GM12878 (cell line): ENCODE data around the gene PACS1. TPM values are rescaled to one million over a fixed set of nuclear protein-coding genes. Genes with fewer than 3 reads are reported as not detected.

Experiments
- CBX3 ChIP-seq: fragments of 200-600 bp; sonication (generic); IDR thresholded peaks from 2 replicates; pipeline ENCODE4 v1.6.1; 2016; ENCODE audit warnings: low read depth, borderline replicate concordance
- CHD2 ChIP-seq: IDR thresholded peaks from 2 replicates; pipeline ENCODE4 v1.6.1; 2011; ENCODE audit warnings: low read depth, low read length, improper control_type of control experiment, borderline replicate concordance
- ELK1 ChIP-seq: IDR thresholded peaks from 2 replicates; pipeline ENCODE4 v1.6.1; 2012; ENCODE audit warnings: low read depth, low read length, improper control_type of control experiment
- EZH2 ChIP-seq: IDR thresholded peaks from 2 replicates; pipeline ENCODE4 v1.6.1; 2012; ENCODE audit warnings: low read depth, mild to moderate bottlenecking, control low read depth, inconsistent platforms, low read length, borderline replicate concordance; ENCODE audit not compliant: control insufficient read depth
- GABPA ChIP-seq: IDR thresholded peaks from 2 replicates; pipeline ENCODE4 v1.6.1; 2014; ENCODE audit warnings: antibody characterized with exemption, low read depth, mild to moderate bottlenecking, inconsistent platforms
- HDGF ChIP-seq: fragments of 450-650 bp; IDR thresholded peaks from 2 replicates; pipeline ENCODE4 v1.6.1; 2016; ENCODE audit warnings: antibody characterized with exemption
- NKRF ChIP-seq: fragments of 450-650 bp; conservative IDR thresholded peaks from 2 replicates; pipeline ENCODE4 v1.6.1; 2017; ENCODE audit warnings: mild to moderate bottlenecking, moderate library complexity
- POU2F2 ChIP-seq: IDR thresholded peaks from 3 replicates; pipeline ENCODE4 v1.6.1; 2011; ENCODE audit warnings: low read depth, mild to moderate bottlenecking, low read length, borderline replicate concordance
- RB1 ChIP-seq: fragments of 450-650 bp; formaldehyde crosslinking; IDR thresholded peaks from 2 replicates; pipeline ENCODE4 v1.6.1; 2017; ENCODE audit warnings: mild to moderate bottlenecking, borderline replicate concordance
- RCOR1 ChIP-seq: conservative IDR thresholded peaks from 2 replicates; pipeline ENCODE4 v1.6.1; 2012; ENCODE audit warnings: low read depth, low read length, improper control_type of control experiment
- SMC3 ChIP-seq: IDR thresholded peaks from 2 replicates; pipeline ENCODE4 v1.6.1; 2011; ENCODE audit warnings: low read length, improper control_type of control experiment, borderline replicate concordance
- SP1 ChIP-seq: IDR thresholded peaks from one replicate; pipeline ENCODE4 v1.6.1; 2011; ENCODE audit warnings: low read depth, low read length
- SPI1 ChIP-seq: IDR thresholded peaks from 2 replicates; pipeline ENCODE4 v1.6.1; 2011; ENCODE audit warnings: low read depth, mild to moderate bottlenecking, low read length, moderate library complexity, borderline replicate concordance; ENCODE audit not compliant: insufficient read depth
- SREBF2 ChIP-seq: IDR thresholded peaks from 2 replicates; pipeline ENCODE4 v1.6.1; 2012; ENCODE audit warnings: mild to moderate bottlenecking, low read length
- TCF12 ChIP-seq: IDR thresholded peaks from 2 replicates; pipeline ENCODE4 v1.6.1; 2011; ENCODE audit warnings: low read depth, mild to moderate bottlenecking, low read length
- ZBTB4 ChIP-seq: fragments of 450-650 bp; formaldehyde crosslinking; IDR thresholded peaks from 2 replicates; pipeline ENCODE4 v1.4.0; 2022; ENCODE audit warnings: mild to moderate bottlenecking, moderate library complexity
- ZNF274 ChIP-seq: IDR thresholded peaks from one replicate; pipeline ENCODE4 v1.8.0; 2011; ENCODE audit not compliant: insufficient read length, insufficient read depth
- polyA plus RNA-seq, 11 experiments: library from polyadenylated mRNA; depleted of rRNA in 4 of 11; unstranded in 6 of 11; stranded (reverse) in 5 of 11; fragments of >200 nt; fragmentation: Nextera tagmentation in 4 of 11; fragmentation: Illumina TruSeq in 1 of 11; extraction: Ambion mirVana in 4 of 11; extraction: Trizol in 1 of 11; gene quantifications; 1 replicate in 1 of 11; 2 replicates in 10 of 11; pipeline versions ENCODE4 v1.2.1 to v1.2.3, GENCODE V29; 2011 to 2016; ENCODE audit warnings: inconsistent platforms in 2 of 11, missing spikeins in 2 of 11, low read depth in 1 of 11
- total RNA-seq, 4 experiments: library from RNA; depleted of rRNA in 3 of 4; stranded (reverse); fragments of >200 nt in 3 of 4; fragmentation: Illumina TruSeq in 1 of 4; extraction: Trizol in 1 of 4; gene quantifications; 2 replicates each; pipeline versions ENCODE4 v1.2.1 to v1.2.3, GENCODE V29; 2013 to 2021
- TF ChIP-seq, protein P1 (sequence below): IDR thresholded peaks from 2 replicates; pipeline ENCODE4 v1.6.1; 2011; ENCODE audit warnings: low read depth, mild to moderate bottlenecking, low read length, moderate library complexity, borderline replicate concordance; ENCODE audit errors: extremely low read depth
- TF ChIP-seq, protein P2 (sequence below): fragments of 450-650 bp; IDR thresholded peaks from 2 replicates; pipeline ENCODE4 v1.6.1; 2016; ENCODE audit warnings: mild to moderate bottlenecking

Gene PACS1
- total and polyA plus RNA-seq, 10 of the 15 experiments (the other 5 are each of a cell fraction or from before 2014, with no cell fraction given), result 1.1 to 74.3 (median 17.9) TPM

DNA sequence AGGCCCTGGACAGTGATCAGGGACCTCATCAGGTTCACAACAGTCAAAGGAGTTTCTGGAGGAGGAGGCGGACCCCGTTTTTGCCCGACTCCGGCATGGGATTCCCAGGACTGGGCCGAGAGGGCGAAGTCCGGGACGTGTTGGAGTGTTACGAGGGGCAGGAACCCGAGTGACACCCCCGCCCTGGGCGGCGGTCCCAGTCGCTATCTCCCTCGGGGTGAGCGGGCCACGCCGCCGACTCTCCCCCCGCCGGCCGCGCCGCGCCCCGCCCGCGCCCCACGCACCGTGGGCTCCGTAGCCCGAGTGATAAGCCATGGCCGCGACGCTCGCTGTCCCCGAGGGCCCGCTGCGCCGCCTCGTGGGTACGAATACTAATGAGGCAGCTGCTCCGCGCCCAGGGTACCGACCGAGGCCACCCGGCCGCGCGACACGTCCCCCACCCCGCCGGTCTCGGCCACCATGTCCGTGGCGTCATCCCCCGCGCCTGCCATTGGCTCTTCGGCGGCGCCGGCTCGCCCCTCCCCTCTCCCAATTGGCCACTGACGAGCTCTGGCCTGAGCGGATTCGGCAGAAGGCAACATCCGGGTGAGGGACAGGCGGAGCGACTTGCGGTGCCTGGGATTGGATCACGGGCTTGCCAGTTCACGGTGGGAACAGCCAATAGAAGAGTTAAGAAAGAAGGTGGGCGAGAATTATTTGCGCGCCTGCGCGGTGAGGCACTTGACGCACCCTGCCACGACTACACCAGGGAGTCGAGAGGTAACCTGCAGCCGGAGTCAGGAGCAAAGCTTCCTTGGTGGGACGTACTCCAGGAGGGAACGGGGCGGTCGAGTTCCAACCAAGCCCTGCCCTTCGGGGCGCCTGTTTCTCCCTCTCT, 218.8 kb downstream of the PACS1 start, which contains the start of gene YIF1A (continued):
- TF ChIP-seq, protein P1, sequence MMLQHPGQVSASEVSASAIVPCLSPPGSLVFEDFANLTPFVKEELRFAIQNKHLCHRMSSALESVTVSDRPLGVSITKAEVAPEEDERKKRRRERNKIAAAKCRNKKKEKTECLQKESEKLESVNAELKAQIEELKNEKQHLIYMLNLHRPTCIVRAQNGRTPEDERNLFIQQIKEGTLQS, result no peak
- TF ChIP-seq HDGF (peak; percentile 94), ZNF274 (no peak), GABPA (peak; percentile 83), SPI1 (no peak), POU2F2 (peak; percentile 67; the same call in 2 of the 3 replicates), RB1 (peak; percentile 60; the same call in 1 of the 2 replicates), NKRF (peak; percentile 84), SMC3 (no peak), RCOR1 (no peak), EZH2 (no peak), CHD2 (peak; percentile 96), TCF12 (no peak), ZBTB4 (CRISPR knock-in tag) (no peak), SREBF2 (no peak; the same call in 1 of the 2 replicates), SP1 (peak; percentile 96), CBX3 (no peak), ELK1 (no peak)
- TF ChIP-seq, protein P2, sequence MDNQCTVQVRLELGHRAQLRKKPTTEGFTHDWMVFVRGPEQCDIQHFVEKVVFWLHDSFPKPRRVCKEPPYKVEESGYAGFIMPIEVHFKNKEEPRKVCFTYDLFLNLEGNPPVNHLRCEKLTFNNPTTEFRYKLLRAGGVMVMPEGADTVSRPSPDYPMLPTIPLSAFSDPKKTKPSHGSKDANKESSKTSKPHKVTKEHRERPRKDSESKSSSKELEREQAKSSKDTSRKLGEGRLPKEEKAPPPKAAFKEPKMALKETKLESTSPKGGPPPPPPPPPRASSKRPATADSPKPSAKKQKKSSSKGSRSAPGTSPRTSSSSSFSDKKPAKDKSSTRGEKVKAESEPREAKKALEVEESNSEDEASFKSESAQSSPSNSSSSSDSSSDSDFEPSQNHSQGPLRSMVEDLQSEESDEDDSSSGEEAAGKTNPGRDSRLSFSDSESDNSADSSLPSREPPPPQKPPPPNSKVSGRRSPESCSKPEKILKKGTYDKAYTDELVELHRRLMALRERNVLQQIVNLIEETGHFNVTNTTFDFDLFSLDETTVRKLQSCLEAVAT, result 0 out of 2 replicates have a peak, but pooled peaks have one; percentile 64
